OCI-LY3 (cell line): ENCODE measurements around the gene CERCAM.

ENCODE experiments used
- H2AFZ ChIP-seq: fragments of 200-600, 300-600 bp; shearing (Covaris generic); 2 replicates; pipeline ENCODE4 v1.6.0; 2014; ENCODE audit warnings: antibody characterized with exemption, low read depth, low read length
- H3K27ac ChIP-seq: fragments of 200-600, 300-600 bp; sonication (generic); 2 replicates; pipeline ENCODE4 v1.5.1; 2014; ENCODE audit warnings: mild to moderate bottlenecking, low read length, moderate library complexity, mixed read lengths
- H3K27me3 ChIP-seq: fragments of 200-600, 300-600 bp; sonication (generic); 2 replicates; pipeline ENCODE4 v1.6.1; 2014; ENCODE audit warnings: low read depth, low read length, mixed read lengths
- H3K36me3 ChIP-seq: fragments of 200-600, 300-600 bp; sonication (generic); replicated peaks from 2 replicates; pipeline ENCODE3; 2014; ENCODE audit warnings: low read depth, low read length, mixed read lengths
- H3K4me1 ChIP-seq: fragments of 300-600, 200-600 bp; sonication (generic); 2 replicates; pipeline ENCODE4 v1.6.1; 2014; ENCODE audit warnings: low read length, mixed read lengths
- H3K4me2 ChIP-seq: fragments of 200-600, 300-600 bp; sonication (generic); 2 replicates; pipeline ENCODE4 v1.6.1; 2014; ENCODE audit warnings: low read length, mixed read lengths
- H3K4me3 ChIP-seq: fragments of 300-600, 200-600 bp; sonication (generic); 2 replicates; pipeline ENCODE4 v1.5.1; 2014; ENCODE audit warnings: antibody characterized with exemption, mild to moderate bottlenecking, low read length, moderate library complexity
- H3K79me2 ChIP-seq: fragments of 300-600, 200-600 bp; shearing (Covaris generic); 2 replicates; pipeline ENCODE4 v1.6.1; 2014; ENCODE audit warnings: mild to moderate bottlenecking, low read length, mixed read lengths
- H3K9ac ChIP-seq: fragments of 300-600, 200-600 bp; shearing (Covaris generic); 2 replicates; pipeline ENCODE4 v1.6.0; 2014; ENCODE audit warnings: mild to moderate bottlenecking, low read length, moderate library complexity
- H3K9me3 ChIP-seq: fragments of 200-600, 300-600 bp; shearing (Covaris generic); 2 replicates; pipeline ENCODE4 v1.6.1; 2014; ENCODE audit warnings: low read length, mixed read lengths; ENCODE audit not compliant: insufficient read depth
- H4K20me1 ChIP-seq: fragments of 200-600, 300-600 bp; sonication (generic); 2 replicates; pipeline ENCODE4 v1.6.1; 2016; ENCODE audit warnings: low read length, mixed read lengths; ENCODE audit not compliant: insufficient read depth
- EZH2phosphoT487 ChIP-seq: fragments of 200-600 bp; shearing (Covaris generic); IDR thresholded peaks from 2 replicates; pipeline ENCODE4 v1.6.1; 2018; ENCODE audit warnings: antibody characterized with exemption, mixed run types, low read depth
- TF ChIP-seq, protein P1 (sequence below): fragments of 200-600, 300-600 bp; sonication (generic); IDR thresholded peaks from 2 replicates; pipeline ENCODE4 v1.5.1; 2014; ENCODE audit warnings: antibody characterized with exemption, low read length, low read depth

CERCAM gene

DNA sequence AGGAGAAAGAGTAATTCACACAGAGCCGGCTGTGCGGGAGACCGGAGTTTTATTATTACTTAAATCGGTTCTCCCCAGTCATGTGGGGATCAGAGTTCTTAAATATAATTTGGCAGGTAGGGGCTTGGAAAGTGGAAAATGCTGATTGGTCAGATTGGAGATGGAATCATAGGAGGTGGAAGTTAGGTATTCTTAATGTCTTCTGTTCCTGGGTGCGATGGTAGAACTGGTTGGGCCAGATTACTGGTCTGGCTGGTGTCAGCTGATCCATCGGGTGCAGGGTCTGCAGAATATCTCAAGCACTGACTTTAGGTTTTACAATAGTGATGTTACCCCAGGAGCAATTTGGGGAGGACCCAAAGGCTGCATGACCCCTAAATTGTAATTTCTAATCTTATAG is 4.6 kb upstream of the CERCAM start:
- H3K4me1 ChIP-seq = peaks cover 17% of the 10 kb centered on the region
- no peaks in the 10 kb centered on the region for H3K36me3 ChIP-seq
- H3K79me2 ChIP-seq = no peaks in the 10 kb centered on the region
- no peak overlapping the region for H3K9ac ChIP-seq
- H4K20me1 ChIP-seq = no peaks in the 10 kb centered on the region
- peak overlapping the region; percentile 47 for H3K4me2 ChIP-seq
- H3K4me3 ChIP-seq = peak overlapping the region; percentile 37; the same call in 1 of the 2 replicates
- peaks cover 27% of the 10 kb centered on the region for H3K27me3 ChIP-seq
- H3K27ac ChIP-seq = no peak overlapping the region
- H3K9me3 ChIP-seq = no peaks in the 10 kb centered on the region
- 0 out of 2 replicates have a peak overlapping the region, but pooled peaks have one; percentile 55 for H2AFZ ChIP-seq
- TF ChIP-seq, protein P1, sequence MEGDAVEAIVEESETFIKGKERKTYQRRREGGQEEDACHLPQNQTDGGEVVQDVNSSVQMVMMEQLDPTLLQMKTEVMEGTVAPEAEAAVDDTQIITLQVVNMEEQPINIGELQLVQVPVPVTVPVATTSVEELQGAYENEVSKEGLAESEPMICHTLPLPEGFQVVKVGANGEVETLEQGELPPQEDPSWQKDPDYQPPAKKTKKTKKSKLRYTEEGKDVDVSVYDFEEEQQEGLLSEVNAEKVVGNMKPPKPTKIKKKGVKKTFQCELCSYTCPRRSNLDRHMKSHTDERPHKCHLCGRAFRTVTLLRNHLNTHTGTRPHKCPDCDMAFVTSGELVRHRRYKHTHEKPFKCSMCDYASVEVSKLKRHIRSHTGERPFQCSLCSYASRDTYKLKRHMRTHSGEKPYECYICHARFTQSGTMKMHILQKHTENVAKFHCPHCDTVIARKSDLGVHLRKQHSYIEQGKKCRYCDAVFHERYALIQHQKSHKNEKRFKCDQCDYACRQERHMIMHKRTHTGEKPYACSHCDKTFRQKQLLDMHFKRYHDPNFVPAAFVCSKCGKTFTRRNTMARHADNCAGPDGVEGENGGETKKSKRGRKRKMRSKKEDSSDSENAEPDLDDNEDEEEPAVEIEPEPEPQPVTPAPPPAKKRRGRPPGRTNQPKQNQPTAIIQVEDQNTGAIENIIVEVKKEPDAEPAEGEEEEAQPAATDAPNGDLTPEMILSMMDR = no peak
- TF ChIP-seq EZH2phosphoT487 = no peak

DNA sequence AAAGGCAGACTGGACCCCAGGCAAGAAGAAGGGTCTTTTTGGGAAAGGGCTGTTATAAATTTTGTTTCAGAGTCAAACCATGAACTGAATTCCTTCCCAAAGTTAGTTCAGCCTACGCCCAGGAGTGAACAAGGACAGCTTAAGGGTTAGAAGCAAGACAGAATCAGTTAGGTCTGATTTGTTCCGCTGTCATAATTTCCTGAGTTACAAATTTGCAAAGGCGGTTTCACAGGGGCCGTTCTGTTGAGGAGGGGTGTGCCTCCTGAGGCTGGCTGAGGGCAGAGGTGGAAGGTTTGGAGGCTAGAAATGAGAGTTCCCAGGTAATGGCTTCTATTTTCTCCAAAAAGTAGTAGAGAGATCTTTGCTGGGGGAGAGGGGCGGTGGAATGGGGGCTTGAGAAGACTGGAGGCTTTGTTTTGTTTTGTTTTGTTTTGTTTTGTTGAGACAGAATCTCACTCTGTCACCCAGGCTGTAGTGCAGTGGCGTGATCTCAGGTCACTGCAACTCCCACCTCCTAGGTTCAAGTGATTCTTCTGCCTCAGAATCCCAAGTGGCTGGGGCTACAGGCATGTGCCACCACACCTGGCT is 4.1 kb upstream of the CERCAM start:
- Histone ChIP-seq H3K9me3 (no peaks in the 10 kb centered on the region), H4K20me1 (no peaks in the 10 kb centered on the region), H3K4me1 (peaks cover 21% of the 10 kb centered on the region), H2AFZ (peak overlapping the region; percentile 55; the same call in 1 of the 2 replicates), H3K4me2 (peak overlapping the region; percentile 47), H3K36me3 (no peaks in the 10 kb centered on the region), H3K79me2 (no peaks in the 10 kb centered on the region), H3K27ac (no peak overlapping the region), H3K27me3 (peaks cover 27% of the 10 kb centered on the region), H3K9ac (no peak overlapping the region), H3K4me3 (peak overlapping the region; percentile 37; the same call in 1 of the 2 replicates)
- TF ChIP-seq, protein P1 = no peak
- no peak for TF ChIP-seq EZH2phosphoT487

DNA sequence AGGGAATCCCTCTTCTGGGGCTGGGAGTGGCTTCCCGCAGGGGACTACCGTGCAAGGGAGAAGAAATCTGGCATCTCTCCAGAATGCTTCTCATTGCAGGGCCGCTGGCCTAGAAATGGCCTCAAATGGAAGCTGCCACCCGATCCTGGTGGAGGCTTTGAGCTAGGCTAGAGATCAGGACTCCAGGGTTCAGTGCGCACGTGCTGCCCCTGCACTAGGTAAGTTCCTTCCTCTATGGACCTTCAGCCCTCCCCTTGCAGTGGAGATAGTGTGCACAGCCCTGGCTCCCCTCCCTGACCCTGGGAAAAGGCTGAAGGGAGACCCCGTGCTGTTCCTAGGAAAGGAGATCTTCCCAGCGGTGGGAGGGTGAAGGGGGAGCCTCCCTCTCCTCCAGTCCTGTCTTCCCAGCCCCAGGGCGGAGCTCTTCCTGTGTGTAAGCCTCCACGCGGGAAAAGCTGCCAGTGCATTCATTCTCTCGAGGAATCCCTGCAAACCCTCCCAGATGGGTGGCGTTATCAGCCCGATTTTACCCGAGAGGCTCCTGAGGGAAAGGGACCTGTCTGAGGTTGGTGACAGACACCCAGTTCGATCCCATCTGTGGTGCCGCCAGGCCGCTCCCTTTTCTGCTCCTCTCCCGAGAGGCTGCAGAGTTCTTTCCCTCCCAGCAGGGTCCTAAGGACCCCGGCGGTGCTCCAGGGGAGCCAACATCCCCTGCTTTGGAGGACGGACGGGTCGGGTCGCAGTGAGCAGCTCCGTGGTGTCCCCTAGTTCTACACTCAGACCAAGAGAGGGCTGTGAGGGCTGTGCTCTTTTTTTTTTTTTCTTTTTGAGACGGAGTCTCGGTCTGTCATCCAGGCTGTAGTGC is 1.4 kb upstream of the CERCAM start:
- peak overlapping the region; percentile 100 for H3K4me2 ChIP-seq
- TF ChIP-seq EZH2phosphoT487 = no peak
- TF ChIP-seq, protein P1 = no peak
- no peaks in the 10 kb centered on the region for H3K79me2 ChIP-seq
- no peaks in the 10 kb centered on the region for H4K20me1 ChIP-seq
- peaks cover 25% of the 10 kb centered on the region for H3K4me1 ChIP-seq
- no peaks in the 10 kb centered on the region for H3K36me3 ChIP-seq
- peaks cover 20% of the 10 kb centered on the region for H3K27me3 ChIP-seq
- no peak overlapping the region for H3K27ac ChIP-seq
- H3K9me3 ChIP-seq = no peaks in the 10 kb centered on the region
- peak overlapping the region; percentile 75; the same call in 1 of the 2 replicates for H3K9ac ChIP-seq
- peak overlapping the region; percentile 95 for H3K4me3 ChIP-seq
- peak overlapping the region; percentile 96 for H2AFZ ChIP-seq

DNA sequence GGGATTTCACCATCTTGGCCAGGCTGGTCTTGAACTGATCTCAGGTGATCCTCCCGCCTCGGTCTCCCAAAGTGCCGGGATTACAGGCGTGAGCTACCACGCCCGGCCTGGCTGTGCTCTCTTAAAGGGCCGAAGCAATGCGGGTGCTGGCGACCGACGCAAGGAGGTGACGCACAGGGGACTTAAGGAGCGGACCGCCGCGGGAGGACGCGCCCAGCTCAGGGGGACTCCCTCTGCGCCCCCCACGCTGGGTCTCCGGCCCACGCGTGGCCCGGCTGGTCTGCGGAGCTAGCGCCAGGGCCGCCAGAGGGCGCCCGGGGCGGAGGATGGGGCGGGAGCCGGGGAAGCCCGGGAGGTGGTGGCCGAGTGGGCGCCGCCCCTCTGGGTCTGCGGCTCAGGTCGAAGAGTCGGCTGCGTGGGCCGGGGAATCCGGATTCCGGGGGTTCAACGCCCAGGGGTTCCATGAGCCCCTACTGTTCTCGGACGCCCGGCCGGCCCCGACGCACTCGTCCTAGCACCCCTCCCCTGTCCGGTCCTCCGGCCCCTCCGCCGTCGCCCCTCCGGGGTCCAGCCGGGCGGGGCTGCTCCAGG is 502 bp upstream of the CERCAM start:
- Histone ChIP-seq H4K20me1 (no peaks in the 10 kb centered on the region), H3K9me3 (no peaks in the 10 kb centered on the region), H3K4me2 (peak overlapping the region; percentile 100), H3K36me3 (no peaks in the 10 kb centered on the region), H3K9ac (peak overlapping the region; percentile 75), H3K4me1 (peaks cover 25% of the 10 kb centered on the region), H3K27ac (peak overlapping the region; percentile 37), H3K27me3 (peaks cover 13% of the 10 kb centered on the region), H3K79me2 (no peaks in the 10 kb centered on the region), H2AFZ (peak overlapping the region; percentile 96), H3K4me3 (peak overlapping the region; percentile 95)
- TF ChIP-seq, protein P1 = peak; percentile 82
- no peak for TF ChIP-seq EZH2phosphoT487
